Calu3 (cell line): ENCODE measurements around the gene CRYGB. TPM values are rescaled to one million over a fixed set of nuclear protein-coding genes. Genes with fewer than 3 reads are reported as not detected.

Source experiments
- BruUV-seq: library from RNA; stranded (reverse); fragments of 400-500 nt; replicated peaks from 2 replicates; lab custom pipeline; 2021; lab: Mats Ljungman, UMichigan
- CTCF ChIA-PET: fragments of 300-600 bp; sonication (Branson Sonifier 250); formaldehyde crosslinking; loops from one replicate; lab custom pipeline; 2022; ENCODE audit warnings: antibody characterized with exemption; lab: Charles Lee
- DNase-seq: peaks from one replicate; pipeline ENCODE4 v3.0.0; 2022
- H3K27ac Mint-ChIP-seq: one replicate; pipeline ENCODE4 v1.8.0; 2022; ENCODE audit warnings: mixed read lengths; ENCODE audit not compliant: unreplicated experiment
- H3K27me3 Mint-ChIP-seq: one replicate; pipeline ENCODE4 v1.8.0; 2022; ENCODE audit warnings: mixed read lengths; ENCODE audit not compliant: unreplicated experiment
- H3K36me3 Mint-ChIP-seq: one replicate; pipeline ENCODE4 v1.8.0; 2022; ENCODE audit warnings: mild to moderate bottlenecking, moderate library complexity, mixed read lengths; ENCODE audit not compliant: insufficient read depth, unreplicated experiment
- H3K4me1 Mint-ChIP-seq: one replicate; pipeline ENCODE4 v1.8.0; 2022; ENCODE audit warnings: mild to moderate bottlenecking, low read depth, mixed read lengths; ENCODE audit not compliant: unreplicated experiment
- H3K4me3 Mint-ChIP-seq: one replicate; pipeline ENCODE4 v1.8.0; 2022; ENCODE audit warnings: mild to moderate bottlenecking, low read depth, moderate library complexity, mixed read lengths; ENCODE audit not compliant: unreplicated experiment
- H3K9me3 Mint-ChIP-seq: one replicate; pipeline ENCODE4 v1.8.0; 2022; ENCODE audit warnings: low read depth, mixed read lengths; ENCODE audit not compliant: unreplicated experiment
- CTCF ChIP-seq: fragments of 200-600 bp; IDR thresholded peaks from one replicate; pipeline ENCODE4 v1.8.0; 2022; ENCODE audit warnings: antibody characterized with exemption; ENCODE audit not compliant: unreplicated experiment
- intact Hi-C: fragments of 100-400 bp; cut with micrococcal nuclease; formaldehyde crosslinking; loops from one replicate; pipeline ENCODE4 v1.10.0; 2022; ENCODE audit not compliant: unreplicated experiment
- total RNA-seq: library from RNA; stranded (reverse); gene quantifications from 2 replicates; pipeline ENCODE4 v1.2.3, GENCODE V29; 2022

Gene CRYGB
- total RNA-seq, 1 experiment from 2014 or later: not detected

- TF ChIP-seq CTCF: no peak
- BruUV-seq: no TSS peak
- CTCF ChIA-PET: no interaction called here
- H3K9me3 Mint-ChIP-seq: peaks cover 7% of the 10 kb centered on the region
- H3K4me3 Mint-ChIP-seq: no peak overlapping the region
- H3K27me3 Mint-ChIP-seq: no peaks in the 10 kb centered on the region
- peaks cover 2% of the 10 kb centered on the region for H3K4me1 Mint-ChIP-seq
- intact Hi-C loops: no loop called here
- H3K36me3 Mint-ChIP-seq: no peaks in the 10 kb centered on the region
- no peak overlapping the region for H3K27ac Mint-ChIP-seq
- DNase-seq: no peak
Measured at GRCh38 chr2:208136716-208137094, 9.3 kb downstream of the CRYGB start.

- DNase-seq: no peak
- Mint-ChIP-seq H3K4me1 (no peaks in the 10 kb centered on the region), H3K9me3 (peaks cover 7% of the 10 kb centered on the region), H3K27ac (no peak overlapping the region), H3K36me3 (no peaks in the 10 kb centered on the region), H3K27me3 (no peaks in the 10 kb centered on the region), H3K4me3 (no peak overlapping the region)
- no peak for TF ChIP-seq CTCF
- CTCF ChIA-PET: no interaction called here
- intact Hi-C loops: no loop called here
- no TSS peak for BruUV-seq
Measured at GRCh38 chr2:208135794-208136715, 9.9 kb downstream of the CRYGB start.

GRCh38 chr2:208134928-208135586 is 10.9 kb downstream of the CRYGB start:
- Mint-ChIP-seq H3K9me3 (peaks cover 7% of the 10 kb centered on the region), H3K27me3 (no peaks in the 10 kb centered on the region), H3K4me3 (no peak overlapping the region), H3K27ac (no peak overlapping the region), H3K36me3 (no peaks in the 10 kb centered on the region), H3K4me1 (peaks cover 8% of the 10 kb centered on the region)
- CTCF ChIA-PET: interaction anchor here (0.8 kb wide), 1 partner anchor 16 kb away, joined by 3 read pairs; no protein-coding TSS in a partner anchor
- BruUV-seq: no TSS peak
- intact Hi-C loops: no loop called here
- no peak for DNase-seq
- TF ChIP-seq CTCF: no peak

- no peaks in the 10 kb centered on the region for H3K27me3 Mint-ChIP-seq
Measured at GRCh38 chr2:208130712-208131110, 15.2 kb downstream of the CRYGB start.

More at GRCh38 chr2:208130712-208131110, 15.2 kb downstream of the CRYGB start:
- BruUV-seq: no TSS peak
- Mint-ChIP-seq H3K4me1 (peaks cover 11% of the 10 kb centered on the region), H3K9me3 (no peaks in the 10 kb centered on the region), H3K4me3 (no peak overlapping the region), H3K27ac (no peak overlapping the region), H3K36me3 (no peaks in the 10 kb centered on the region)
- CTCF ChIA-PET: interaction anchor here (0.8 kb wide), 1 partner anchor 17 kb away, joined by 3 read pairs; no protein-coding TSS in a partner anchor
- intact Hi-C loops: no loop called here
- no peak for TF ChIP-seq CTCF
- DNase-seq: no peak
